ENCODE data around the gene GNL3L.
"Not testable (repeated sequence)": the region's sequence is repeated elsewhere in the genome, so short reads cannot be mapped to it uniquely, and the experiment has no call there.

Gene GNL3L

GRCh38 chrX:54560411-54560810 is 30.4 kb downstream of the GNL3L start:
- DNase-seq (ENCODE audit: low read depth): no peak
- H3K4me3 ChIP-seq (ENCODE audit: control insufficient read depth, low read depth, low read length): no peak overlapping the region

GRCh38 chrX:54561622-54562021 is 31.6 kb downstream of the GNL3L start:
- no peak overlapping the region for H3K4me3 ChIP-seq (ENCODE audit: control insufficient read depth, low read depth, low read length)
- no peak for DNase-seq (ENCODE audit: low read depth)
- TF ChIP-seq CTCF (conservative IDR thresholded peaks at IDR 0.05; ENCODE audit: control insufficient read depth, insufficient read depth, low read depth, low read length): no peak

More at GRCh38 chrX:54560411-54560810, 30.4 kb downstream of the GNL3L start:
- TF ChIP-seq CTCF (conservative IDR thresholded peaks at IDR 0.05; ENCODE audit: control insufficient read depth, insufficient read depth, low read depth, low read length): no peak

GRCh38 chrX:54564936-54565335 is 34.9 kb downstream of the GNL3L start:
- DNase-seq (ENCODE audit: low read depth): no peak
- H3K4me3 ChIP-seq (ENCODE audit: control insufficient read depth, low read depth, low read length): no peak overlapping the region
- no peak for TF ChIP-seq CTCF (conservative IDR thresholded peaks at IDR 0.05; ENCODE audit: control insufficient read depth, insufficient read depth, low read depth, low read length)

GRCh38 chrX:54570332-54570731 is 40.3 kb downstream of the GNL3L start:
- TF ChIP-seq CTCF (conservative IDR thresholded peaks at IDR 0.05; ENCODE audit: control insufficient read depth, insufficient read depth, low read depth, low read length): no peak
- DNase-seq (ENCODE audit: low read depth): no peak
- no peak overlapping the region for H3K4me3 ChIP-seq (ENCODE audit: control insufficient read depth, low read depth, low read length)

- not testable (repeated sequence) for DNase-seq (ENCODE audit: low read depth); H3K4me3 ChIP-seq (ENCODE audit: control insufficient read depth, low read depth, low read length)
Measured at GRCh38 chrX:54572641-54573040, 42.6 kb downstream of the GNL3L start.

GRCh38 chrX:54597728-54598127 is 67.7 kb downstream of the GNL3L start:
- DNase-seq (ENCODE audit: low read depth): no peak
- TF ChIP-seq CTCF (conservative IDR thresholded peaks at IDR 0.05; ENCODE audit: control insufficient read depth, insufficient read depth, low read depth, low read length): no peak
- no peak overlapping the region for H3K4me3 ChIP-seq (ENCODE audit: control insufficient read depth, low read depth, low read length)

GRCh38 chrX:54602563-54602962 is 72.5 kb downstream of the GNL3L start:
- no peak for DNase-seq (ENCODE audit: low read depth)
- no peak for TF ChIP-seq CTCF (conservative IDR thresholded peaks at IDR 0.05; ENCODE audit: control insufficient read depth, insufficient read depth, low read depth, low read length)
- no peak overlapping the region for H3K4me3 ChIP-seq (ENCODE audit: control insufficient read depth, low read depth, low read length)

Data from fibroblast of mammary gland (primary cell).